PC-3 (cell line): ENCODE measurements around the gene BZW1. TPM values are rescaled to one million over a fixed set of nuclear protein-coding genes. Genes with fewer than 3 reads are reported as not detected.
A peak's percentile ranks its signal among the peaks of the same experiment; 100 is the strongest.

ENCODE experiments used
- ATAC-seq: fragments of 200-7000 bp; cut with Tn5 transposase; 2 replicates; pipeline ENCODE4 v1.9.1; 2020; ENCODE audit warnings: mild to moderate bottlenecking, moderate library complexity
- BruUV-seq: library from RNA; stranded (reverse); fragments of 400-500 nt; replicated peaks from 2 replicates; lab custom pipeline; 2021; lab: Mats Ljungman, UMichigan
- CTCF ChIA-PET: fragments of 300-600 bp; sonication (Branson Sonifier 250); formaldehyde crosslinking; loops from one replicate; lab custom pipeline; 2022; ENCODE audit warnings: antibody characterized with exemption; lab: Charles Lee
- POLR2A ChIA-PET: fragments of 300-600 bp; sonication (Branson Sonifier 250); formaldehyde crosslinking; loops from one replicate; lab custom pipeline; 2022; ENCODE audit warnings: antibody characterized with exemption; ENCODE audit not compliant: unreplicated experiment; lab: Charles Lee
- DNase-seq: peaks from one replicate; pipeline ENCODE4 v3.0.0-alpha.2; 2015
- H2AFZ ChIP-seq: fragments of 300-600 bp; sonication (generic); 2 replicates; pipeline ENCODE4 v1.6.0; 2016; ENCODE audit warnings: antibody characterized with exemption, low read length
- H3F3A ChIP-seq: fragments of 300-600 bp; sonication (generic); one replicate; pipeline ENCODE4 v1.6.0; 2017; ENCODE audit warnings: antibody characterized with exemption, low read length, control low read depth, mild to moderate bottlenecking; ENCODE audit not compliant: unreplicated experiment
- H3K27ac ChIP-seq: fragments of 300-600 bp; sonication (generic); 2 replicates; pipeline ENCODE4 v1.5.1; 2016; ENCODE audit warnings: mild to moderate bottlenecking, low read length
- H3K27me3 ChIP-seq: fragments of 300-600 bp; sonication (generic); 2 replicates; pipeline ENCODE4 v1.6.1; 2016; ENCODE audit warnings: low read length, mixed read lengths
- H3K36me3 ChIP-seq: fragments of 300-600 bp; sonication (generic); 2 replicates; pipeline ENCODE4 v1.6.1; 2016; ENCODE audit warnings: low read depth, mixed run types, low read length, mixed read lengths
- H3K4me1 ChIP-seq: fragments of 300-600 bp; sonication (generic); 2 replicates; pipeline ENCODE4 v1.5.1; 2016; ENCODE audit warnings: low read length; ENCODE audit not compliant: insufficient read depth
- H3K4me2 ChIP-seq: fragments of 300-600 bp; sonication (generic); 2 replicates; pipeline ENCODE4 v1.6.0; 2016; ENCODE audit warnings: low read length
- H3K4me3 ChIP-seq: fragments of 300-600 bp; sonication (generic); 2 replicates; pipeline ENCODE4 v1.5.1; 2016; ENCODE audit warnings: mild to moderate bottlenecking, low read length, mixed read lengths
- H3K79me2 ChIP-seq: fragments of 300-600 bp; sonication (generic); 2 replicates; pipeline ENCODE4 v1.6.1; 2017; ENCODE audit warnings: low read length, mixed read lengths
- H3K9ac ChIP-seq: fragments of 300-600 bp; sonication (generic); 2 replicates; pipeline ENCODE4 v1.6.0; 2016; ENCODE audit warnings: mild to moderate bottlenecking, low read length
- H3K9me2 ChIP-seq: fragments of 300-600 bp; sonication (generic); replicated peaks from 2 replicates; pipeline ENCODE4 v1.6.1; 2016; ENCODE audit warnings: mixed run types, low read length, mixed read lengths
- H3K9me3 ChIP-seq: fragments of 300-600 bp; sonication (generic); 2 replicates; pipeline ENCODE4 v1.6.1; 2016; ENCODE audit warnings: low read length, mixed read lengths
- H4K20me1 ChIP-seq: fragments of 300-600 bp; sonication (generic); 2 replicates; pipeline ENCODE4 v1.6.1; 2016; ENCODE audit warnings: low read length, mixed read lengths
- CTCF ChIP-seq: fragments of 300-600 bp; sonication (generic); conservative IDR thresholded peaks from 2 replicates; pipeline ENCODE4 v1.5.1; 2017; ENCODE audit warnings: antibody characterized with exemption, low read depth, mild to moderate bottlenecking, low read length
- EZH2 ChIP-seq: fragments of 300-600 bp; sonication (generic); IDR thresholded peaks from one replicate; pipeline ENCODE4 v1.6.1; 2017; ENCODE audit warnings: antibody characterized with exemption, mild to moderate bottlenecking, low read length; ENCODE audit not compliant: unreplicated experiment
- EZH2phosphoT487 ChIP-seq: fragments of 300-600 bp; sonication (generic); IDR thresholded peaks from 2 replicates; pipeline ENCODE4 v1.6.1; 2018; ENCODE audit warnings: mild to moderate bottlenecking, antibody characterized with exemption, low read length, borderline replicate concordance
- intact Hi-C: fragments of 100-400 bp; cut with micrococcal nuclease; formaldehyde crosslinking; loops from 2 replicates; pipeline ENCODE4 v1.9.0; 2023
- total RNA-seq: library from RNA; depleted of rRNA; stranded (reverse); fragments of >200 nt; gene quantifications from 2 replicates; pipeline ENCODE4 v1.2.3, GENCODE V29; 2014

BZW1 gene
- total RNA-seq, 1 experiment from 2014 or later: 626 TPM

GRCh38 chr2:200850512-200851256, 39.0 kb downstream of the BZW1 start:
- H3F3A ChIP-seq: peaks cover 11% of the 10 kb centered on the region
- TF ChIP-seq EZH2: no peak
- no peak for TF ChIP-seq CTCF
- no peak for TF ChIP-seq EZH2phosphoT487
- intact Hi-C loops: no loop called here
- H3K79me2 ChIP-seq: no peaks in the 10 kb centered on the region
- no peak overlapping the region for H3K27ac ChIP-seq
- no peak overlapping the region for H3K4me3 ChIP-seq
- no peaks in the 10 kb centered on the region for H3K4me1 ChIP-seq
- no peak overlapping the region for H3K4me2 ChIP-seq
- ChIA-PET CTCF (interaction anchor here (0.6 kb wide), 1 partner anchor 137 kb away, joined by 5 read pairs; no protein-coding TSS in a partner anchor), POLR2A (no interaction called here)
- no peak overlapping the region for H2AFZ ChIP-seq
- H3K27me3 ChIP-seq: no peaks in the 10 kb centered on the region
- 0 out of 2 replicates have a peak, but pooled peaks cover 5% of the 10 kb centered on the region for H4K20me1 ChIP-seq
- no peaks in the 10 kb centered on the region for H3K9me2 ChIP-seq
- H3K36me3 ChIP-seq: peaks cover 42% of the 10 kb centered on the region
- H3K9ac ChIP-seq: no peak overlapping the region
- no peaks in the 10 kb centered on the region for H3K9me3 ChIP-seq
- ATAC-seq (no peak), DNase-seq (no peak)
- BruUV-seq: TSS peak; percentile 25

GRCh38 chr2:200851398-200852248, 39.9 kb downstream of the BZW1 start:
- Histone ChIP-seq H3K4me2 (no peak overlapping the region), H3K27me3 (no peaks in the 10 kb centered on the region), H3K9me2 (no peaks in the 10 kb centered on the region), H2AFZ (no peak overlapping the region), H3K36me3 (peaks cover 47% of the 10 kb centered on the region), H3K9ac (no peak overlapping the region), H3K79me2 (peaks cover 5% of the 10 kb centered on the region), H4K20me1 (0 out of 2 replicates have a peak, but pooled peaks cover 5% of the 10 kb centered on the region), H3K4me3 (no peak overlapping the region), H3K9me3 (no peaks in the 10 kb centered on the region), H3K4me1 (no peaks in the 10 kb centered on the region), H3F3A (peaks cover 12% of the 10 kb centered on the region), H3K27ac (no peak overlapping the region)
- ChIA-PET CTCF (no interaction called here), POLR2A (no interaction called here)
- ATAC-seq: no peak
- BruUV-seq: no TSS peak
- TF ChIP-seq EZH2phosphoT487: no peak
- no peak for TF ChIP-seq EZH2
- no peak for TF ChIP-seq CTCF
- no peak for DNase-seq
- intact Hi-C loops: no loop called here
